ENCODE measurements around the gene NKTR.

DNA sequence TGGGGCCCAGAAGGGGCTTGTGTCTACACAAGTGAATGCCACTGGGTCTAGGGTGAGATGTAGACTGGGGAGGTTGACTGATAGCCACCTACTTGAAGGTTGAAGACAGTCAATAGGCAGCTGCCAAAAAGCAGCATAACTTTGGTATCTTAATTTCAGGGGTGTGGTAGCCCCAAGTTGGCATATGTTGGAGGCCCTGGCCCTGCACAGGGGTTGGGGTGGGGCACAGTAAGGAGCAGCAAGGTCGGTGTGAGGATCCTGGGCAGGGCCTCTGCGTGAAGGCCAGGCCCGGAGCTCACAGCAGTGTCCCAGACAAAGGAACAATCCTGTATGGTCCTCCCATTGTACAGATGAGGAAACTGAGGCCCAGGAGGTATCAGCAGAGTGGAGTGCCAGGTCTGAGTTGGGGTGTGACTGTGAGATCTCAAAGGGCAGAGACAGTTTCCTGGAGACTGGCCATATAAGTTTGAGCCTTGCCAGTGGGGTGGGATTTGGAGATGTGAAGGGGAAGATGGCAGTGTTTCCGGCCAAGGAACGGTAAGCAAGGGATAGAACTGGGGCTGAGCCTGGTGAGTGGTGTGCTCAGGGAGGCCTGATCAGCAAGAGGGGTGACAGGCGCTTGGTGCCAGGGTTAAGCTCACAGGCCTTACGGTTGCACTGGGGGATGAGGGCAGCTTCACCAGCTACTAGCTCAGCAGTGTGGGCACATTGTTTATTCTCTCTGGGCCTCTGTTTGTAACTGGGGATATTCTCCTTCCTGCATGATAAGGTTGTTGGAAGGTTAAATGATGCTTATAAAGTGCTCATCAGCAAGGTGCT, 86.6 kb downstream of the NKTR start:
- TF ChIP-seq EZH2 (IDR thresholded peaks at IDR 0.05) (no peak), POLR2AphosphoS5 (IDR thresholded peaks at IDR 0.05; ENCODE audit: borderline replicate concordance, low read depth, low read length) (no peak), FOXP2 (optimal IDR thresholded peaks at IDR 0.05; ENCODE audit: control extremely low read depth, extremely low read length, insufficient read depth) (no peak)
